Stimulated activated CD4-positive, alpha-beta T cell treated with anti-CD3 and anti-CD28 coated beads, Interleukin-2, amount 100 ng/mL, for 4 hours (primary cell): ENCODE data around the gene BNIP1.

ENCODE experiments used
- DNase-seq: peaks from one replicate; pipeline ENCODE4 v3.0.0-alpha.2; 2020; ENCODE audit warnings: low read depth

The BNIP1 gene

GRCh38 chr5:173213236-173213933 is 69.1 kb downstream of the BNIP1 start:
- no peak for DNase-seq
